ENCODE results near the gene SASH3.

GRCh38 chrX:129790146-129790545, 10.4 kb downstream of the SASH3 start:
- TF ChIP-seq POLR2A (IDR thresholded peaks at IDR 0.05) (no peak), POLR2AphosphoS5 (IDR thresholded peaks at IDR 0.05) (no peak)

Data from stomach (tissue), 4 donors.